ENCODE data around the gene NAT14.

Gene NAT14

GRCh38 chr19:55452749-55453346, 32.1 kb upstream of the NAT14 start:
- DNase-seq (ENCODE audit: insufficient read length, low spot score), result peak; percentile 40
- FAIRE-seq, result no peak

GRCh38 chr19:55453511-55454260, 31.3 kb upstream of the NAT14 start:
- DNase-seq (ENCODE audit: insufficient read length, low spot score), result no peak
- no peak for FAIRE-seq

GRCh38 chr19:55454787-55455243, 30.2 kb upstream of the NAT14 start:
- DNase-seq (ENCODE audit: insufficient read length, low spot score), result peak; percentile 57
- peak; percentile 48 for FAIRE-seq

GRCh38 chr19:55455576-55456235, 29.3 kb upstream of the NAT14 start:
- FAIRE-seq, result no peak
- DNase-seq (ENCODE audit: insufficient read length, low spot score), result no peak

GRCh38 chr19:55456347-55456746, 28.6 kb upstream of the NAT14 start:
- no peak for FAIRE-seq

GRCh38 chr19:55457683-55458457, 27.1 kb upstream of the NAT14 start:
- FAIRE-seq (no peak), DNase-seq (ENCODE audit: insufficient read length, low spot score) (no peak)

More at GRCh38 chr19:55456347-55456746, 28.6 kb upstream of the NAT14 start:
- no peak for DNase-seq (ENCODE audit: insufficient read length, low spot score)

GRCh38 chr19:55459551-55459949, 25.4 kb upstream of the NAT14 start:
- FAIRE-seq (no peak), DNase-seq (ENCODE audit: insufficient read length, low spot score) (no peak)

- no peak for FAIRE-seq
- no peak for DNase-seq (ENCODE audit: insufficient read length, low spot score)
These were observed 24.9 kb upstream of the NAT14 start for GRCh38 chr19:55459950-55460657.

- FAIRE-seq (peak; percentile 75), DNase-seq (ENCODE audit: insufficient read length, low spot score) (peak; percentile 53)
These were observed 24.2 kb upstream of the NAT14 start for GRCh38 chr19:55460670-55461258.

GRCh38 chr19:55461259-55461973, 23.6 kb upstream of the NAT14 start, which contains the start of gene ISOC2:
Gene ISOC2, minus strand, starts transcription at chr19:55461642. Its CDS starts 5,156 bp downstream, at chr19:55456486.
- DNase-seq (ENCODE audit: insufficient read length, low spot score) (peak; percentile 99), FAIRE-seq (peak; percentile 99)

- DNase-seq (ENCODE audit: insufficient read length, low spot score) (no peak), FAIRE-seq (no peak)
These were observed 22.9 kb upstream of the NAT14 start for GRCh38 chr19:55461974-55462626.

- FAIRE-seq (no peak), DNase-seq (ENCODE audit: insufficient read length, low spot score) (no peak)
These were observed 22.3 kb upstream of the NAT14 start for GRCh38 chr19:55462722-55463121.

- DNase-seq (ENCODE audit: insufficient read length, low spot score) (no peak), FAIRE-seq (no peak)
These were observed 21.4 kb upstream of the NAT14 start for GRCh38 chr19:55463583-55464031.

- DNase-seq (ENCODE audit: insufficient read length, low spot score) (no peak), FAIRE-seq (no peak)
These were observed 20.8 kb upstream of the NAT14 start for GRCh38 chr19:55464039-55464661.

- DNase-seq (ENCODE audit: insufficient read length, low spot score) (no peak), FAIRE-seq (no peak)
These were observed 20.3 kb upstream of the NAT14 start, which contains the start of gene C19orf85 for GRCh38 chr19:55464662-55465054. Gene C19orf85, minus strand, starts transcription at chr19:55464751. Its CDS starts 197 bp downstream, at chr19:55464554.

GRCh38 chr19:55465460-55466240, 19.3 kb upstream of the NAT14 start:
- DNase-seq (ENCODE audit: insufficient read length, low spot score), result no peak
- no peak for FAIRE-seq

GRCh38 chr19:55466241-55466614, 18.8 kb upstream of the NAT14 start:
- FAIRE-seq, result no peak
- DNase-seq (ENCODE audit: insufficient read length, low spot score), result no peak

Data from HTR-8/SVneo (cell line).